Ureter (tissue), 1 donor: ENCODE measurements around the gene RALGAPA2. TPM values are rescaled to one million over a fixed set of nuclear protein-coding genes. Genes with fewer than 3 reads are reported as not detected.
"Not testable (repeated sequence)": the region's sequence is repeated elsewhere in the genome, so short reads cannot be mapped to it uniquely, and the experiment has no call there.

Experiments
- DNase-seq: peaks from one replicate; pipeline ENCODE4 v3.0.0-alpha.2; 2020; ENCODE audit warnings: low spot score
- total RNA-seq: library from RNA; stranded (reverse); gene quantifications from one replicate; pipeline ENCODE4 v1.2.4, GENCODE V29; 2023
- donor health status: DM: yes; HTN: yes; CAD: no.

RALGAPA2 gene
- total RNA-seq, 1 donor from 2014 or later: 107 TPM

DNA sequence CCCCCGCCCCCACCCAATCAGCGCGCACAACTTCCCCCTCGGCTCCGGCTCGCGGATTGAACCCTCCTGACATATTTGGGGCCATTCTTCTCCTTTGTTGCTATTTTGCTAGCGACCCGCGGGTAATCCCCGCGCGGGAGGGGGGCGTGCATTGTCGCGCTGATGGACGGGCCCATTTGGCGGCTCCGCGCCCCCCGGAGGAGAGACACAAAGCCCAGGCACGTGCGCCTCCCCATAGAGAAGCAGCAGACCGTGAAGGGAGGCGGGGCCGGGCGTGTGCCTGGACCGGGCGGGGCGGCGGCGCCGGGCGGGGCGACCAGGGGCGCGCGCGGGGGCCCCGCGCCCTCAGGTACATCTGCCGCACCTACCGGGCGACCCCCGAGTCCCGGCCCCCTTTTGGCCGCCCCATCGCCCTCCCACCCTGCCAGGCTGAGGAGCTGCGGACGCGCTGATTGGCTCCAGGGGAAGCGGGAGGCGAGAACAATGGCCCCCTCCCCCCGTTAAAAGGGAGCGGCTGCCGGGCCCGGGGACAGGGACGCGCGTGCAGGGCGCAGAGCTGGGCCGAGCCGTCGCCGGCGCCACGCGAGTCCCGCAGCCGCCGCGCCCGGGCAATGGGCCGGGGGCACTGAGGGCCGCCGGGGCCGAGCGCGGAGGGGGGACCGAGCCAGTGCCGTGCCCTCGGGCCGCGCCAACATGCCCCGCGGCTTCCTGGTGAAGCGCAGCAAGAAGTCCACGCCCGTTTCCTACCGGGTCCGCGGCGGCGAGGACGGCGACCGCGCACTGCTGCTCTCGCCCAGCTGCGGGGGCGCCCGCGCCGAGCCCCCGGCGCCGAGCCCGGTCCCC lies 344.6 kb downstream of the RALGAPA2 start, which contains the start of gene INSM1:
TSS of gene INSM1 (plus strand) at position 530 of the 843 bp plus-strand sequence. CDS start at position 694, 164 bp downstream.
- no peak for DNase-seq

DNA sequence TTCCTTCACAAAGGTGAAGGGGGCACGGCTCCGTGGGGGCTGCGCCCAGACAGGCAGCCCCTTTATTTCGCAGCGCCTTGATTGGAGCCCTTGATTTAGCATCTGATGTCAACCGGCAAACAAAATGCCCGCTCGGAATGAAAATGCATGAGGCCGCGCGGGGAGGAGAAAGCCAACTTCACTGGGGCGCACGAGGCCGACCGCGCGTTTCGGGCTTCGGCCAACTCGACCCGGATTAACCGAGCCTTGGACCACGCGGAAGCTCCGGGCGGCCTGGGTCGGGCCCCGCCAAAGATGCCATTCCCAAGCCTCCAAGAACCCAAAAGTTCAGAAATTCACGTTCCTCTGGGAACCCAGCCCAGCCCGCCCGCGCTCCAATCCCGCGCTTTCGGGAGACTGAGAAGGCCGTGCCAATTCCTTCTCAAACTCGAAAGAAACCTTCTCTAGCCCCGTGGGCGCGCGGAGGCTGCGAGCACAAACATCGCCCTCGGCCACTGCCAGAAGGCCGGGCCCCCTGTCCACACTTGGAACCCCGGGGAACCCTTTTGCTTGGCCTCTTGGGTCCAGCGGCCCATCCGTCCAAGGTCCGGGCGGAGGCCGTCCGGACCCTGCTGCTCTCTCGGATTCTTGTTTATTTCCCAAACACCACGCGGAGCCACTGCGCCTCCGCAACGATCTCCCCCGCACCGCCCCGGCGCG lies 345.4 kb downstream of the RALGAPA2 start:
- no peak for DNase-seq

- no peak for DNase-seq
These were observed 345.9 kb downstream of the RALGAPA2 start for GRCh38 chr20:20366551-20366875.

DNA sequence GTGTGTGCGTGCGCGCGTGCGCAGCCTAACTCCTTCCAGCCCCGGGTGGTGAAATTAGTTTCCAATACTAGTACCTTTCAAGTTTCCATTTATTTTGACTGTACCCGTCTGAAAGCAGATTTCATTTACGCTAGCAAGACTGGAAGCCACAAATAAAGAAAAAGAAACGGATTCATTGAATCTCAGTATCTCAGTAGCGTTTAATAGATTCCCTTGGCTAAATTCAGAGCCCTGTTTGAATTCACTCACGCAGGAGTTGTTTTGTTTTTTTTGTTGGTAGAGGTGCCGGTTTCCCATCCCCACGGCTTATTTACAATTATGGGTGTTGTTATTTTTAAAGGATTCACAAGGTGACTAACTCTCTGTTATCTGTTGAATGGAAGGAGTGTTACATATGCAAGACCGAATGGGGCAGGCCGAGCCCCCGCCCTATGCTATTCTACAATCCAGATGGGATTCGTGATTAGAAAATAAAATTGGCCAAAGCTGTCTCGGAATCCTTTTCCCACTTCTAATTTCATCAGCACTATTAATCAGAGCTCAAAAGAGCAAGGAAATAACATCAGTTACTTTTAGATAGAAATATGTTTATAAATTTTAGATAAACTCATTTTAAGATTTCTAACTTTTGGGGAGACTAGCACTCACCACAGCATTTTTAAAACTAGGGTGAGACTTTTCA lies 346.8 kb downstream of the RALGAPA2 start:
- no peak for DNase-seq

- no peak for DNase-seq
These were observed 347.6 kb downstream of the RALGAPA2 start for GRCh38 chr20:20364593-20365479.

DNA sequence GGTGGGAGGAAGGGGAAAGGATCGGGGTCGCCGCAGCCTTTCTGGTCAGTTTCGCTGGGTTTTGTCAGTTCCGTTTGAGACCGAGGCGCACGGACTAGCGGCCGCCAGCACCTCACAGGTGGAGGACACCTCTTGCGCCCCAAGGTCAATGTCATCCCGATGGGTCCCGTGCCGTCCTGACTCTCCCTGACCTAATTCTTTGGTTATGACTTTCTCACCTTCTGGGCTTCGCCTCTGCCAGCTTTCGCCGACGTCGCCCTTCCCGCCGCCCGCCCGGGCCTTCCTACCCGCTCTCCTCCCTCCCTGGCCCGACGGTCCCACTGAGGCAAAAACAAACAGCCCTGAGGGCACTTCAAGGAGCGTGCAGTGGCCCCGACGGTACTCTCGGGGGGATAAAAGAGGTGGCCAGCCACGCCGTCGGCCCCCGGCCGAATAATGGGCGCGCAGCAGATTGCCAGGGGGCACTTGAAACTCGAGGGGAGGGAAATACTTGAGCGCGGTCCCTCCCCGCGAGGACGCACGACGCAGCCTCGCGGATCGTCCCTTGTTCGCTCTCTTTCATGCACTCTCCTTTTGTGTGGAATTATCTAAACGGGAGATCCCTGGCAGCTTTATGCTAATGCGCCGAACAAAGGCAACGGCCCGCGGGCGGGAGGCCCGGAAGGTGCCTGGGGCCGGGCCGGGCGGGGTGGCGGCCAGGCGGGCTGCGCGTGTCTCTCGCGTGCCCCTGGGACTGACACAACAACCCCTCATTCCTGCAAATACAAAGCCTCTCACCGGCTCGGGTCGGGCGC lies 348.4 kb downstream of the RALGAPA2 start:
- no peak for DNase-seq

DNA sequence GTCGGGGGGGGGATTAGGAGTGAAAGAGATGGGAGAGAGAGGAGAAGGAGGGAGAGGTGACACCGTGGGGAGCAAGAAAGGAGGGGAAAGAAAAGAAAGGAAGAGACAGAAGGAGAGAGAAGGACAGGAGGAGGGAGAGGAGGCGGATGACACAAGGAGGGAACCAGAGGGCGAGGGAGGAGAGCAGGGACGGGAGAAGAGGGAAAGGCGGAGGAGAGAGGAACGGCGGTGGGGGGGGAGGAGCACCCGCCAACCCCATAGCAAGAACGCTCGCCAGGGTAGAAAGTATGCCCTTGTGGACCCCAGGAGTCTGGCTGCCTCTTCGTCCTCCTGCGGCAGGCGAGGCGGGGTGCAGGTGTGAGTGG lies 349.0 kb downstream of the RALGAPA2 start:
- DNase-seq: no peak

DNA sequence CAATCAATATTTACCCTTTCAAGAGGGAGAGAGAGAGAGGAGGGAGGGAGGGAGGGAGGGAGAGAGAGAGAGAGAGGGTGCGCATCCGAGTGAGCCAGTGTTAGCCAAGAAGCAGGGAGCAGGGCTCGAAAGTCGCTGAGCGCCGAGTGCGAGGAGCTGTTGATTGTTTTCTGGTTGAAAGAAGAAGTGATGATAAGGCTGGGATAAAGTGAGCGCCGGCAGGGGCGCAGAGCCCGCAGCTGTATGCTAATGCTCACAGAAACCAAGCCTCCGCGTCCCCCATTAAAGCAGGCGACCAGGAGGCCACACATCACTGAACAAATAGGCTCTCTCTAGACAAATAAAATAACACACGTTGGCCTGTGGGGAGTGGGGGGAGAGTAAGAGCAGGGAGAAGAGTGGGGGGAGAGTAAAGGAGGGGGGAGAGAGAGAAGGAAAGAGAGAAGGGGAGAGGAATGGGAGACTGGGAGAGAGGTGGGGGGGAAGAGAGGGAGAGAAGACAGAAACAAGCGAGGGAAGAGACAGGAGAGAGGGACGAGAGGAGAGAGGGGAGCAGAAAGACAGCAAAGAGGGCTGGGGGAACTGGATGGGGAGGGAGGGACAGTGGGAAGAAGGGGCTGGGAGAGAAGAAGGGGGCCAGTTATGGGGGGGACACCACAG lies 349.5 kb downstream of the RALGAPA2 start:
- no peak for DNase-seq

GRCh38 chr20:20360464-20360863 lies 352.0 kb downstream of the RALGAPA2 start:
- DNase-seq: no peak

- DNase-seq: no peak
These were observed 352.8 kb downstream of the RALGAPA2 start for GRCh38 chr20:20359628-20360027.

DNA sequence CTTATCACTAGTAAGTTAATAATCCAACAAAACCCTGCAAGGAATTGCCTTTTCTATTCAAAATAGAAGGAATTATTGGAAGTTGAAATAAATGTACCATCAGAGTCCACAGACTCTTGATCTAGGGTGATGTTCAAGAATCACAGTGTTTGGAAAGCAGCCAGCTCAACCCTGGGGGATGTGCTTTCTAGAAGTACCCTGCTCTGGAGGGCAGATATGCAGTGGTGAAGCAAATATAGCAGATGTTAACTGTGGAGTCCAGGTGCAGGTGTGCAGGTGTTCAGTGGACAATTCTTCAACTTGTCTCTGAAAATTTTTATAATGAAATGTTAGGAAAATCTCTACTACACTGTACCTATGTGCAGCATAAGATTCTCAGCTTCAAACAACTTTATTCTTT lies 353.6 kb downstream of the RALGAPA2 start:
- no peak for DNase-seq

- DNase-seq: not testable (repeated sequence)
These were observed 356.9 kb downstream of the RALGAPA2 start for GRCh38 chr20:20355503-20355902.

- no peak for DNase-seq
These were observed 358.9 kb downstream of the RALGAPA2 start for GRCh38 chr20:20353576-20353975.

GRCh38 chr20:20344476-20344875 lies 368.0 kb downstream of the RALGAPA2 start:
- DNase-seq: no peak

DNA sequence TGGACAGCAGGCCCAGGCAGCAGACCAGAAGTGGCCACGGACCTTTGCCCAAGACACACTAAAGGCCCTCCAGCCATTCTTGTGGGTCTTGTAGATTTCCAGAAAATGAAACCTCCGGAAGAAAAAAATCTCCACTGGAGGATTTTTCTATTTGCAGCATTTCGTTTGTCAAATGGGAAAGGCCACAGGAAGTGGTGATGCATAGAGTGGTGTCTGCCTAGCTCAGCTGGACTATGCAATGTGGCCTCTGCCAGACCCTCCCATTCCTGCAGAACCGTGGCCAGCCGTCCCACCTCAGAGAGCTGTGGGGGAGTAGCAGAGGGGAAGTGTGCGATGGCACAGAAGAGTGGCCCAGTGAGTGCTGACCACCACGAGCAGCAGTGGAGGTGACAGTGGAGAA lies 368.5 kb downstream of the RALGAPA2 start:
- DNase-seq: no peak
